ENCODE data around the gene GATB.

GRCh38 chr4:151671541-151672059, 89.2 kb downstream of the GATB start:
- TF ChIP-seq CTCF (IDR thresholded peaks at IDR 0.05; ENCODE audit: low read depth, low read length), result no peak
- no peak for TF ChIP-seq EZH2phosphoT487 (IDR thresholded peaks at IDR 0.05; ENCODE audit: low read depth)
